OCI-LY3 (cell line): ENCODE results near the gene NARF.
A peak's percentile ranks its signal among the peaks of the same experiment; 100 is the strongest.

Source experiments
- H2AFZ ChIP-seq: fragments of 200-600, 300-600 bp; shearing (Covaris generic); 2 replicates; pipeline ENCODE4 v1.6.0; 2014; ENCODE audit warnings: antibody characterized with exemption, low read depth, low read length
- H3K27ac ChIP-seq: fragments of 200-600, 300-600 bp; sonication (generic); 2 replicates; pipeline ENCODE4 v1.5.1; 2014; ENCODE audit warnings: mild to moderate bottlenecking, low read length, moderate library complexity, mixed read lengths
- H3K27me3 ChIP-seq: fragments of 200-600, 300-600 bp; sonication (generic); 2 replicates; pipeline ENCODE4 v1.6.1; 2014; ENCODE audit warnings: low read depth, low read length, mixed read lengths
- H3K36me3 ChIP-seq: fragments of 200-600, 300-600 bp; sonication (generic); replicated peaks from 2 replicates; pipeline ENCODE3; 2014; ENCODE audit warnings: low read depth, low read length, mixed read lengths
- H3K4me1 ChIP-seq: fragments of 300-600, 200-600 bp; sonication (generic); 2 replicates; pipeline ENCODE4 v1.6.1; 2014; ENCODE audit warnings: low read length, mixed read lengths
- H3K4me2 ChIP-seq: fragments of 200-600, 300-600 bp; sonication (generic); 2 replicates; pipeline ENCODE4 v1.6.1; 2014; ENCODE audit warnings: low read length, mixed read lengths
- H3K4me3 ChIP-seq: fragments of 300-600, 200-600 bp; sonication (generic); 2 replicates; pipeline ENCODE4 v1.5.1; 2014; ENCODE audit warnings: antibody characterized with exemption, mild to moderate bottlenecking, low read length, moderate library complexity
- H3K79me2 ChIP-seq: fragments of 300-600, 200-600 bp; shearing (Covaris generic); 2 replicates; pipeline ENCODE4 v1.6.1; 2014; ENCODE audit warnings: mild to moderate bottlenecking, low read length, mixed read lengths
- H3K9ac ChIP-seq: fragments of 300-600, 200-600 bp; shearing (Covaris generic); 2 replicates; pipeline ENCODE4 v1.6.0; 2014; ENCODE audit warnings: mild to moderate bottlenecking, low read length, moderate library complexity
- H3K9me3 ChIP-seq: fragments of 200-600, 300-600 bp; shearing (Covaris generic); 2 replicates; pipeline ENCODE4 v1.6.1; 2014; ENCODE audit warnings: low read length, mixed read lengths; ENCODE audit not compliant: insufficient read depth
- H4K20me1 ChIP-seq: fragments of 200-600, 300-600 bp; sonication (generic); 2 replicates; pipeline ENCODE4 v1.6.1; 2016; ENCODE audit warnings: low read length, mixed read lengths; ENCODE audit not compliant: insufficient read depth
- CTCF ChIP-seq: fragments of 200-600, 300-600 bp; sonication (generic); IDR thresholded peaks from 2 replicates; pipeline ENCODE4 v1.5.1; 2014; ENCODE audit warnings: antibody characterized with exemption, low read length, low read depth
- EZH2phosphoT487 ChIP-seq: fragments of 200-600 bp; shearing (Covaris generic); IDR thresholded peaks from 2 replicates; pipeline ENCODE4 v1.6.1; 2018; ENCODE audit warnings: antibody characterized with exemption, mixed run types, low read depth

Gene NARF

GRCh38 chr17:82492643-82493225 lies 34.2 kb downstream of the NARF start:
- Histone ChIP-seq H3K9ac (no peak overlapping the region), H3K4me2 (no peak overlapping the region)
- no peak for TF ChIP-seq CTCF
- no peak for TF ChIP-seq EZH2phosphoT487

GRCh38 chr17:82493226-82493781 lies 34.8 kb downstream of the NARF start:
- Histone ChIP-seq H3K4me2 (no peak overlapping the region; the same call in 1 of the 2 replicates), H3K4me3 (no peak overlapping the region), H3K27me3 (no peaks in the 10 kb centered on the region), H3K9me3 (no peaks in the 10 kb centered on the region), H2AFZ (no peak overlapping the region), H3K79me2 (no peaks in the 10 kb centered on the region), H3K27ac (no peak overlapping the region), H3K9ac (no peak overlapping the region), H3K36me3 (peaks cover 3% of the 10 kb centered on the region), H3K4me1 (peaks cover 11% of the 10 kb centered on the region), H4K20me1 (no peaks in the 10 kb centered on the region)
- TF ChIP-seq EZH2phosphoT487 (no peak), CTCF (no peak)

More at GRCh38 chr17:82492643-82493225, 34.2 kb downstream of the NARF start:
- Histone ChIP-seq H3K4me3 (no peak overlapping the region), H3K36me3 (peaks cover 6% of the 10 kb centered on the region), H3K27me3 (no peaks in the 10 kb centered on the region), H3K9me3 (no peaks in the 10 kb centered on the region), H4K20me1 (no peaks in the 10 kb centered on the region), H2AFZ (no peak overlapping the region), H3K79me2 (no peaks in the 10 kb centered on the region), H3K4me1 (peaks cover 11% of the 10 kb centered on the region), H3K27ac (no peak overlapping the region)

GRCh38 chr17:82494236-82495055 lies 35.9 kb downstream of the NARF start:
- H3K4me3 ChIP-seq: peak overlapping the region; percentile 74
- peaks cover 11% of the 10 kb centered on the region for H3K4me1 ChIP-seq
- H3K27me3 ChIP-seq: no peaks in the 10 kb centered on the region
- no peaks in the 10 kb centered on the region for H3K36me3 ChIP-seq
- H2AFZ ChIP-seq: peak overlapping the region; percentile 5; the same call in 1 of the 2 replicates
- no peaks in the 10 kb centered on the region for H3K9me3 ChIP-seq
- H3K9ac ChIP-seq: peak overlapping the region; percentile 46; the same call in 1 of the 2 replicates
- no peaks in the 10 kb centered on the region for H3K79me2 ChIP-seq
- no peaks in the 10 kb centered on the region for H4K20me1 ChIP-seq
- H3K27ac ChIP-seq: 0 out of 2 replicates have a peak overlapping the region, but pooled peaks have one; percentile 16
- TF ChIP-seq CTCF (peak; percentile 83), EZH2phosphoT487 (no peak)
- peak overlapping the region; percentile 88 for H3K4me2 ChIP-seq
